Mucosa of stomach (tissue), 1 donor: ENCODE results near the gene CEACAM18.

Experiments used
- H3K27me3 ChIP-seq: one replicate; pipeline ENCODE4 v1.7.0; 2013; ENCODE audit warnings: mild to moderate bottlenecking, low read length; ENCODE audit not compliant: control insufficient read depth, insufficient read depth
- H3K36me3 ChIP-seq: one replicate; pipeline ENCODE4 v1.7.0; 2013; ENCODE audit warnings: low read length; ENCODE audit not compliant: control insufficient read depth, insufficient read depth
- H3K4me1 ChIP-seq: one replicate; pipeline ENCODE4 v1.7.0; 2013; ENCODE audit warnings: mild to moderate bottlenecking, low read length; ENCODE audit not compliant: control insufficient read depth, insufficient read depth
- H3K4me3 ChIP-seq: one replicate; pipeline ENCODE4 v1.7.0; 2013; ENCODE audit warnings: low read length
- H3K9ac ChIP-seq: one replicate; pipeline ENCODE4 v1.7.0; 2013; ENCODE audit warnings: mild to moderate bottlenecking, low read length, moderate library complexity
- H3K9me3 ChIP-seq: one replicate; pipeline ENCODE4 v1.7.0; 2013; ENCODE audit warnings: mild to moderate bottlenecking, low read length, moderate library complexity; ENCODE audit not compliant: control insufficient read depth
- donor health status: Pancreatic carcinoma.

The CEACAM18 gene

GRCh38 chr19:51448411-51449016 lies 29.8 kb upstream of the CEACAM18 start:
- Histone ChIP-seq H3K4me1 (no peaks in the 10 kb centered on the region), H3K4me3 (no peak overlapping the region), H3K9me3 (no peaks in the 10 kb centered on the region), H3K27me3 (no peaks in the 10 kb centered on the region), H3K36me3 (no peaks in the 10 kb centered on the region), H3K9ac (no peak overlapping the region)

GRCh38 chr19:51450730-51451307 lies 27.5 kb upstream of the CEACAM18 start:
- H3K4me3 ChIP-seq = no peak overlapping the region
- no peaks in the 10 kb centered on the region for H3K4me1 ChIP-seq
- no peaks in the 10 kb centered on the region for H3K36me3 ChIP-seq
- H3K9me3 ChIP-seq = no peaks in the 10 kb centered on the region
- no peaks in the 10 kb centered on the region for H3K27me3 ChIP-seq
- H3K9ac ChIP-seq = no peak overlapping the region

- Histone ChIP-seq H3K4me1 (no peaks in the 10 kb centered on the region), H3K9me3 (no peaks in the 10 kb centered on the region), H3K36me3 (no peaks in the 10 kb centered on the region), H3K9ac (no peak overlapping the region), H3K4me3 (no peak overlapping the region), H3K27me3 (peaks cover 3% of the 10 kb centered on the region)
Observed at GRCh38 chr19:51456541-51457290, 21.6 kb upstream of the CEACAM18 start.

GRCh38 chr19:51457351-51458013 lies 20.9 kb upstream of the CEACAM18 start:
- H3K4me1 ChIP-seq = no peaks in the 10 kb centered on the region
- no peaks in the 10 kb centered on the region for H3K9me3 ChIP-seq
- H3K36me3 ChIP-seq = no peaks in the 10 kb centered on the region
- no peak overlapping the region for H3K9ac ChIP-seq
- H3K4me3 ChIP-seq = no peak overlapping the region
- H3K27me3 ChIP-seq = peaks cover 6% of the 10 kb centered on the region

- Histone ChIP-seq H3K27me3 (peaks cover 13% of the 10 kb centered on the region), H3K4me1 (no peaks in the 10 kb centered on the region), H3K4me3 (no peak within 1 kb of the TSS), H3K9ac (no peak within 1 kb of the TSS), H3K9me3 (no peaks in the 10 kb centered on the region), H3K36me3 (no peaks in the 10 kb centered on the region)
Observed at GRCh38 chr19:51458051-51458645, 20.2 kb upstream of the CEACAM18 start, which contains the start of gene SIGLEC8. Gene SIGLEC8, minus strand, starts transcription at chr19:51458454. Its CDS starts 67 bp downstream, at chr19:51458387.

- Histone ChIP-seq H3K4me3 (no peak overlapping the region), H3K27me3 (peaks cover 14% of the 10 kb centered on the region), H3K36me3 (no peaks in the 10 kb centered on the region), H3K4me1 (no peaks in the 10 kb centered on the region), H3K9me3 (no peaks in the 10 kb centered on the region), H3K9ac (no peak overlapping the region)
Observed at GRCh38 chr19:51458899-51459505, 19.3 kb upstream of the CEACAM18 start.

GRCh38 chr19:51460164-51460992 lies 18.0 kb upstream of the CEACAM18 start:
- no peak overlapping the region for H3K4me3 ChIP-seq
- no peaks in the 10 kb centered on the region for H3K4me1 ChIP-seq
- H3K27me3 ChIP-seq = peaks cover 14% of the 10 kb centered on the region
- no peaks in the 10 kb centered on the region for H3K9me3 ChIP-seq
- H3K36me3 ChIP-seq = no peaks in the 10 kb centered on the region
- no peak overlapping the region for H3K9ac ChIP-seq

- no peak overlapping the region for H3K9ac ChIP-seq
- no peaks in the 10 kb centered on the region for H3K4me1 ChIP-seq
- no peaks in the 10 kb centered on the region for H3K9me3 ChIP-seq
- no peak overlapping the region for H3K4me3 ChIP-seq
- H3K36me3 ChIP-seq = no peaks in the 10 kb centered on the region
- H3K27me3 ChIP-seq = peaks cover 14% of the 10 kb centered on the region
Observed at GRCh38 chr19:51461723-51462161, 16.6 kb upstream of the CEACAM18 start.

GRCh38 chr19:51462276-51462675 lies 16.1 kb upstream of the CEACAM18 start:
- no peaks in the 10 kb centered on the region for H3K4me1 ChIP-seq
- H3K4me3 ChIP-seq = no peak overlapping the region
- H3K27me3 ChIP-seq = peaks cover 14% of the 10 kb centered on the region
- no peaks in the 10 kb centered on the region for H3K36me3 ChIP-seq
- H3K9me3 ChIP-seq = no peaks in the 10 kb centered on the region
- no peak overlapping the region for H3K9ac ChIP-seq

GRCh38 chr19:51462681-51463080 lies 15.7 kb upstream of the CEACAM18 start:
- Histone ChIP-seq H3K4me1 (no peaks in the 10 kb centered on the region), H3K27me3 (peaks cover 14% of the 10 kb centered on the region), H3K4me3 (no peak overlapping the region)

More at GRCh38 chr19:51462681-51463080, 15.7 kb upstream of the CEACAM18 start:
- no peaks in the 10 kb centered on the region for H3K9me3 ChIP-seq
- no peaks in the 10 kb centered on the region for H3K36me3 ChIP-seq
- H3K9ac ChIP-seq = no peak overlapping the region
